ENCODE results near the gene HEXIM2.

- TF ChIP-seq, protein P1, sequence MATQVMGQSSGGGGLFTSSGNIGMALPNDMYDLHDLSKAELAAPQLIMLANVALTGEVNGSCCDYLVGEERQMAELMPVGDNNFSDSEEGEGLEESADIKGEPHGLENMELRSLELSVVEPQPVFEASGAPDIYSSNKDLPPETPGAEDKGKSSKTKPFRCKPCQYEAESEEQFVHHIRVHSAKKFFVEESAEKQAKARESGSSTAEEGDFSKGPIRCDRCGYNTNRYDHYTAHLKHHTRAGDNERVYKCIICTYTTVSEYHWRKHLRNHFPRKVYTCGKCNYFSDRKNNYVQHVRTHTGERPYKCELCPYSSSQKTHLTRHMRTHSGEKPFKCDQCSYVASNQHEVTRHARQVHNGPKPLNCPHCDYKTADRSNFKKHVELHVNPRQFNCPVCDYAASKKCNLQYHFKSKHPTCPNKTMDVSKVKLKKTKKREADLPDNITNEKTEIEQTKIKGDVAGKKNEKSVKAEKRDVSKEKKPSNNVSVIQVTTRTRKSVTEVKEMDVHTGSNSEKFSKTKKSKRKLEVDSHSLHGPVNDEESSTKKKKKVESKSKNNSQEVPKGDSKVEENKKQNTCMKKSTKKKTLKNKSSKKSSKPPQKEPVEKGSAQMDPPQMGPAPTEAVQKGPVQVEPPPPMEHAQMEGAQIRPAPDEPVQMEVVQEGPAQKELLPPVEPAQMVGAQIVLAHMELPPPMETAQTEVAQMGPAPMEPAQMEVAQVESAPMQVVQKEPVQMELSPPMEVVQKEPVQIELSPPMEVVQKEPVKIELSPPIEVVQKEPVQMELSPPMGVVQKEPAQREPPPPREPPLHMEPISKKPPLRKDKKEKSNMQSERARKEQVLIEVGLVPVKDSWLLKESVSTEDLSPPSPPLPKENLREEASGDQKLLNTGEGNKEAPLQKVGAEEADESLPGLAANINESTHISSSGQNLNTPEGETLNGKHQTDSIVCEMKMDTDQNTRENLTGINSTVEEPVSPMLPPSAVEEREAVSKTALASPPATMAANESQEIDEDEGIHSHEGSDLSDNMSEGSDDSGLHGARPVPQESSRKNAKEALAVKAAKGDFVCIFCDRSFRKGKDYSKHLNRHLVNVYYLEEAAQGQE (IDR thresholded peaks at IDR 0.05; ENCODE audit: unreplicated experiment), result no peak
- TF ChIP-seq, protein P2, sequence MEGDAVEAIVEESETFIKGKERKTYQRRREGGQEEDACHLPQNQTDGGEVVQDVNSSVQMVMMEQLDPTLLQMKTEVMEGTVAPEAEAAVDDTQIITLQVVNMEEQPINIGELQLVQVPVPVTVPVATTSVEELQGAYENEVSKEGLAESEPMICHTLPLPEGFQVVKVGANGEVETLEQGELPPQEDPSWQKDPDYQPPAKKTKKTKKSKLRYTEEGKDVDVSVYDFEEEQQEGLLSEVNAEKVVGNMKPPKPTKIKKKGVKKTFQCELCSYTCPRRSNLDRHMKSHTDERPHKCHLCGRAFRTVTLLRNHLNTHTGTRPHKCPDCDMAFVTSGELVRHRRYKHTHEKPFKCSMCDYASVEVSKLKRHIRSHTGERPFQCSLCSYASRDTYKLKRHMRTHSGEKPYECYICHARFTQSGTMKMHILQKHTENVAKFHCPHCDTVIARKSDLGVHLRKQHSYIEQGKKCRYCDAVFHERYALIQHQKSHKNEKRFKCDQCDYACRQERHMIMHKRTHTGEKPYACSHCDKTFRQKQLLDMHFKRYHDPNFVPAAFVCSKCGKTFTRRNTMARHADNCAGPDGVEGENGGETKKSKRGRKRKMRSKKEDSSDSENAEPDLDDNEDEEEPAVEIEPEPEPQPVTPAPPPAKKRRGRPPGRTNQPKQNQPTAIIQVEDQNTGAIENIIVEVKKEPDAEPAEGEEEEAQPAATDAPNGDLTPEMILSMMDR (conservative IDR thresholded peaks at IDR 0.05; ENCODE audit: low read depth in 2 of 2), result no peak
- TF ChIP-seq EZH2phosphoT487 (IDR thresholded peaks at IDR 0.05; ENCODE audit: unreplicated experiment), result no peak
- TF ChIP-seq EZH2 (IDR thresholded peaks at IDR 0.05; ENCODE audit: low read depth, unreplicated experiment), result no peak
- no peak for TF ChIP-seq STAT1 (IDR thresholded peaks at IDR 0.05; ENCODE audit: unreplicated experiment)
- TF ChIP-seq POLR2AphosphoS5 (IDR thresholded peaks at IDR 0.05; ENCODE audit: low read depth), result no peak
- TF ChIP-seq ZNF331 (CRISPR knock-in tag; IDR thresholded peaks at IDR 0.05; ENCODE audit: low read depth), result no peak
- TF ChIP-seq CREB1 (CRISPR knock-in tag; IDR thresholded peaks at IDR 0.05; ENCODE audit: low read depth), result no peak
- no peak for TF ChIP-seq ETS1 (IDR thresholded peaks at IDR 0.05)
- no peak for TF ChIP-seq ZNF114 (CRISPR knock-in tag; IDR thresholded peaks at IDR 0.05)
- TF ChIP-seq NANOG (IDR thresholded peaks at IDR 0.05; ENCODE audit: borderline replicate concordance), result no peak
- no peak for TF ChIP-seq JUNB (IDR thresholded peaks at IDR 0.05; ENCODE audit: unreplicated experiment)
- TF ChIP-seq, protein P3, sequence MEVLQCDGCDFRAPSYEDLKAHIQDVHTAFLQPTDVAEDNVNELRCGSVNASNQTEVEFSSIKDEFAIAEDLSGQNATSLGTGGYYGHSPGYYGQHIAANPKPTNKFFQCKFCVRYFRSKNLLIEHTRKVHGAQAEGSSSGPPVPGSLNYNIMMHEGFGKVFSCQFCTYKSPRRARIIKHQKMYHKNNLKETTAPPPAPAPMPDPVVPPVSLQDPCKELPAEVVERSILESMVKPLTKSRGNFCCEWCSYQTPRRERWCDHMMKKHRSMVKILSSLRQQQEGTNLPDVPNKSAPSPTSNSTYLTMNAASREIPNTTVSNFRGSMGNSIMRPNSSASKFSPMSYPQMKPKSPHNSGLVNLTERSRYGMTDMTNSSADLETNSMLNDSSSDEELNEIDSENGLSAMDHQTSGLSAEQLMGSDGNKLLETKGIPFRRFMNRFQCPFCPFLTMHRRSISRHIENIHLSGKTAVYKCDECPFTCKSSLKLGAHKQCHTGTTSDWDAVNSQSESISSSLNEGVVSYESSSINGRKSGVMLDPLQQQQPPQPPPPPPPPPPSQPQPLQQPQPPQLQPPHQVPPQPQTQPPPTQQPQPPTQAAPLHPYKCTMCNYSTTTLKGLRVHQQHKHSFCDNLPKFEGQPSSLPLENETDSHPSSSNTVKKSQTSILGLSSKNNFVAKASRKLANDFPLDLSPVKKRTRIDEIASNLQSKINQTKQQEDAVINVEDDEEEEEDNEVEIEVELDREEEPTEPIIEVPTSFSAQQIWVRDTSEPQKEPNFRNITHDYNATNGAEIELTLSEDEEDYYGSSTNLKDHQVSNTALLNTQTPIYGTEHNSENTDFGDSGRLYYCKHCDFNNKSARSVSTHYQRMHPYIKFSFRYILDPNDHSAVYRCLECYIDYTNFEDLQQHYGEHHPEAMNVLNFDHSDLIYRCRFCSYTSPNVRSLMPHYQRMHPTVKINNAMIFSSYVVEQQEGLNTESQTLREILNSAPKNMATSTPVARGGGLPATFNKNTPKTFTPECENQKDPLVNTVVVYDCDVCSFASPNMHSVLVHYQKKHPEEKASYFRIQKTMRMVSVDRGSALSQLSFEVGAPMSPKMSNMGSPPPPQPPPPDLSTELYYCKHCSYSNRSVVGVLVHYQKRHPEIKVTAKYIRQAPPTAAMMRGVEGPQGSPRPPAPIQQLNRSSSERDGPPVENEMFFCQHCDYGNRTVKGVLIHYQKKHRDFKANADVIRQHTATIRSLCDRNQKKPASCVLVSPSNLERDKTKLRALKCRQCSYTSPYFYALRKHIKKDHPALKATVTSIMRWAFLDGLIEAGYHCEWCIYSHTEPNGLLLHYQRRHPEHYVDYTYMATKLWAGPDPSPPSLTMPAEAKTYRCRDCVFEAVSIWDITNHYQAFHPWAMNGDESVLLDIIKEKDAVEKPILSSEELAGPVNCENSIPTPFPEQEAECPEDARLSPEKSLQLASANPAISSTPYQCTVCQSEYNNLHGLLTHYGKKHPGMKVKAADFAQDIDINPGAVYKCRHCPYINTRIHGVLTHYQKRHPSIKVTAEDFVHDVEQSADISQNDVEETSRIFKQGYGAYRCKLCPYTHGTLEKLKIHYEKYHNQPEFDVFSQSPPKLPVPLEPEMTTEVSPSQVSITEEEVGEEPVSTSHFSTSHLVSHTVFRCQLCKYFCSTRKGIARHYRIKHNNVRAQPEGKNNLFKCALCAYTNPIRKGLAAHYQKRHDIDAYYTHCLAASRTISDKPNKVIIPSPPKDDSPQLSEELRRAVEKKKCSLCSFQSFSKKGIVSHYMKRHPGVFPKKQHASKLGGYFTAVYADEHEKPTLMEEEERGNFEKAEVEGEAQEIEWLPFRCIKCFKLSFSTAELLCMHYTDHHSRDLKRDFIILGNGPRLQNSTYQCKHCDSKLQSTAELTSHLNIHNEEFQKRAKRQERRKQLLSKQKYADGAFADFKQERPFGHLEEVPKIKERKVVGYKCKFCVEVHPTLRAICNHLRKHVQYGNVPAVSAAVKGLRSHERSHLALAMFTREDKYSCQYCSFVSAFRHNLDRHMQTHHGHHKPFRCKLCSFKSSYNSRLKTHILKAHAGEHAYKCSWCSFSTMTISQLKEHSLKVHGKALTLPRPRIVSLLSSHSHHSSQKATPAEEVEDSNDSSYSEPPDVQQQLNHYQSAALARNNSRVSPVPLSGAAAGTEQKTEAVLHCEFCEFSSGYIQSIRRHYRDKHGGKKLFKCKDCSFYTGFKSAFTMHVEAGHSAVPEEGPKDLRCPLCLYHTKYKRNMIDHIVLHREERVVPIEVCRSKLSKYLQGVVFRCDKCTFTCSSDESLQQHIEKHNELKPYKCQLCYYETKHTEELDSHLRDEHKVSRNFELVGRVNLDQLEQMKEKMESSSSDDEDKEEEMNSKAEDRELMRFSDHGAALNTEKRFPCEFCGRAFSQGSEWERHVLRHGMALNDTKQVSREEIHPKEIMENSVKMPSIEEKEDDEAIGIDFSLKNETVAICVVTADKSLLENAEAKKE (CRISPR knock-in tag; IDR thresholded peaks at IDR 0.05), result no peak
Measured at GRCh38 chr17:45138911-45139532, 22.7 kb upstream of the HEXIM2 start.

Data from GM23338 (cell line).